PC-9 (cell line): ENCODE results near the gene CENPC. TPM values are rescaled to one million over a fixed set of nuclear protein-coding genes. Genes with fewer than 3 reads are reported as not detected.
"Not testable (repeated sequence)": the region's sequence is repeated elsewhere in the genome, so short reads cannot be mapped to it uniquely, and the experiment has no call there.

ENCODE experiments used
- BruUV-seq: library from RNA; stranded (reverse); fragments of 400-500 nt; replicated peaks from 2 replicates; lab custom pipeline; 2021; lab: Mats Ljungman, UMichigan
- CTCF ChIA-PET: fragments of 300-600 bp; sonication (Branson Sonifier 250); formaldehyde crosslinking; loops from one replicate; lab custom pipeline; 2022; ENCODE audit warnings: antibody characterized with exemption; lab: Charles Lee
- POLR2A ChIA-PET: fragments of 300-600 bp; sonication (Branson Sonifier 250); formaldehyde crosslinking; loops from one replicate; lab custom pipeline; 2022; ENCODE audit warnings: antibody characterized with exemption; ENCODE audit not compliant: unreplicated experiment; lab: Charles Lee
- DNase-seq, 2 experiments: peaks; one replicate each; pipeline versions ENCODE4 v3.0.0 to v3.0.0-alpha.2; 2015 to 2022; ENCODE audit warnings: mixed read lengths in 1 of 2
- H2AFZ ChIP-seq: fragments of 200-600 bp; sonication (generic); 2 replicates; pipeline ENCODE4 v1.8.1; 2017; ENCODE audit warnings: antibody characterized with exemption
- H3F3A ChIP-seq: fragments of 200-600 bp; sonication (generic); 2 replicates; pipeline ENCODE4 v1.8.1; 2017; ENCODE audit warnings: antibody characterized with exemption, mild to moderate bottlenecking, low read depth; ENCODE audit not compliant: insufficient read depth
- H3K27ac ChIP-seq: fragments of 200-600 bp; sonication (generic); 2 replicates; pipeline ENCODE4 v1.6.1; 2016; ENCODE audit warnings: mixed run types
- H3K27me3 ChIP-seq: fragments of 200-600 bp; sonication (generic); 2 replicates; pipeline ENCODE4 v1.6.1; 2016; ENCODE audit warnings: low read depth, mixed run types; ENCODE audit not compliant: insufficient read depth
- H3K36me3 ChIP-seq: fragments of 200-600 bp; sonication (generic); 2 replicates; pipeline ENCODE4 v1.6.1; 2016; ENCODE audit warnings: low read depth, mixed run types
- H3K4me1 ChIP-seq: fragments of 200-600 bp; sonication (generic); replicated peaks from 2 replicates; pipeline ENCODE4 v1.6.1; 2016; ENCODE audit warnings: mixed run types; ENCODE audit not compliant: insufficient read depth
- H3K4me2 ChIP-seq: fragments of 200-600 bp; sonication (generic); 2 replicates; pipeline ENCODE4 v1.6.1; 2017; ENCODE audit warnings: mixed run types
- H3K4me3 ChIP-seq: fragments of 200-600 bp; sonication (generic); 2 replicates; pipeline ENCODE4 v1.6.1; 2016; ENCODE audit warnings: mixed run types
- H3K79me2 ChIP-seq: fragments of 200-600 bp; sonication (generic); 2 replicates; pipeline ENCODE4 v1.6.1; 2017; ENCODE audit warnings: low read depth, mixed run types
- H3K9me2 ChIP-seq: fragments of 200-600 bp; sonication (generic); 2 replicates; pipeline ENCODE4 v1.8.1; 2017; ENCODE audit warnings: mild to moderate bottlenecking; ENCODE audit not compliant: insufficient read depth
- H3K9me3 ChIP-seq: fragments of 200-600 bp; sonication (generic); 2 replicates; pipeline ENCODE4 v1.8.1; 2016; ENCODE audit warnings: low read depth; ENCODE audit not compliant: insufficient read depth
- H4K20me1 ChIP-seq: fragments of 200-600 bp; sonication (generic); 2 replicates; pipeline ENCODE4 v1.8.1; 2017; ENCODE audit not compliant: insufficient read depth
- EZH2 ChIP-seq: fragments of 200-600 bp; sonication (generic); IDR thresholded peaks from 2 replicates; pipeline ENCODE4 v1.8.0; 2017; ENCODE audit warnings: antibody characterized with exemption, low read depth
- intact Hi-C: fragments of 100-400 bp; cut with micrococcal nuclease; formaldehyde crosslinking; loops from one replicate; pipeline ENCODE4 v1.10.0; 2022; ENCODE audit not compliant: unreplicated experiment
- total RNA-seq: library from RNA; stranded (reverse); gene quantifications from 2 replicates; pipeline ENCODE4 v1.2.3, GENCODE V29; 2021
- TF ChIP-seq, protein P1 (sequence below): fragments of 200-600 bp; sonication (generic); conservative IDR thresholded peaks from 2 replicates; pipeline ENCODE4 v1.6.1; 2017; ENCODE audit warnings: mixed run types, antibody characterized with exemption, mild to moderate bottlenecking, moderate library complexity

The CENPC gene
- total RNA-seq, 1 experiment from 2014 or later: 14.2 TPM

DNA sequence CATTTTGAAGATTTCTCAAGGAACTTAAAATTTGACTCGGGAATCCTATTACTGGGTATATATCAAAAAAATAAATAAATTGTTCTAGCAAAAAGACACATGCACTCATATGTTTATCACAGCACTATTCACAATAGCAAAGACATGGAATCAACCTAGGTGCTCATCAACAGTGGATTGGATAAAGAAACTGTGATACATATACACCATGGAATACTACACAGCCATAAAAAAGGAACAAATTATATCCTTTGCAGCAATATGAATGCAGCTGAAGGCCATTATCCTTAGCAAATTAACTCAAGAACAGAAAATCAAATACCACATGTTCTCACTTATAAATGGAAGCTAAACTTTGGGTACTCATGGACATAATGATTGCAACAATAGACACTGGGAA lies 97.4 kb downstream of the CENPC start:
- intact Hi-C loops: no loop called here
- ChIA-PET POLR2A (no interaction called here), CTCF (no interaction called here)
- no peaks in the 10 kb centered on the region for H3K79me2 ChIP-seq
- H3K4me2 ChIP-seq: no peak overlapping the region
- H3K4me3 ChIP-seq: no peak overlapping the region
- no peak overlapping the region for H2AFZ ChIP-seq
- H3F3A ChIP-seq: no peaks in the 10 kb centered on the region
- no peaks in the 10 kb centered on the region for H3K4me1 ChIP-seq
- H3K9me2 ChIP-seq: no peaks in the 10 kb centered on the region
- no peaks in the 10 kb centered on the region for H3K9me3 ChIP-seq
- no peaks in the 10 kb centered on the region for H3K27me3 ChIP-seq
- no peak overlapping the region for H3K27ac ChIP-seq
- BruUV-seq: no TSS peak
- no peaks in the 10 kb centered on the region for H3K36me3 ChIP-seq
- TF ChIP-seq, protein P1, sequence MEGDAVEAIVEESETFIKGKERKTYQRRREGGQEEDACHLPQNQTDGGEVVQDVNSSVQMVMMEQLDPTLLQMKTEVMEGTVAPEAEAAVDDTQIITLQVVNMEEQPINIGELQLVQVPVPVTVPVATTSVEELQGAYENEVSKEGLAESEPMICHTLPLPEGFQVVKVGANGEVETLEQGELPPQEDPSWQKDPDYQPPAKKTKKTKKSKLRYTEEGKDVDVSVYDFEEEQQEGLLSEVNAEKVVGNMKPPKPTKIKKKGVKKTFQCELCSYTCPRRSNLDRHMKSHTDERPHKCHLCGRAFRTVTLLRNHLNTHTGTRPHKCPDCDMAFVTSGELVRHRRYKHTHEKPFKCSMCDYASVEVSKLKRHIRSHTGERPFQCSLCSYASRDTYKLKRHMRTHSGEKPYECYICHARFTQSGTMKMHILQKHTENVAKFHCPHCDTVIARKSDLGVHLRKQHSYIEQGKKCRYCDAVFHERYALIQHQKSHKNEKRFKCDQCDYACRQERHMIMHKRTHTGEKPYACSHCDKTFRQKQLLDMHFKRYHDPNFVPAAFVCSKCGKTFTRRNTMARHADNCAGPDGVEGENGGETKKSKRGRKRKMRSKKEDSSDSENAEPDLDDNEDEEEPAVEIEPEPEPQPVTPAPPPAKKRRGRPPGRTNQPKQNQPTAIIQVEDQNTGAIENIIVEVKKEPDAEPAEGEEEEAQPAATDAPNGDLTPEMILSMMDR: no peak
- no peak for TF ChIP-seq EZH2
- no peak for DNase-seq
- no peaks in the 10 kb centered on the region for H4K20me1 ChIP-seq

DNA sequence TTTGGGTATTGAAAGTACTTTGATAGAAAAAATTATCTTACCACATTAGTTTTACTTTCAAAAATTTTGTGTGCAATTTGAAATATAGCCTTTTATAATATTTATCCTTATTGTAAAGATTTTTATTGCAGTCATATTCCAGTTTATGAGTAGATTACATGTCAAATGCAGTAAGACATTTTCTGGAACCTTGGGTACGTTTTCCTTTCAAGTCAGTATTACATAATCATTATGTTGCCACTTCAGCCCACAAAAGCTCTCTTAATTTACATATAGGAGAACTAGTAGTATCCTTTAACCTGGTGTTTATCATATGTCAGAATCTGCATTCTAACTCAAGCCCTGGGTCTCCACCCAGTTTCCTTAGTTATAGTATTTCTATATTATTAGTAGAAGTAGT lies 98.5 kb downstream of the CENPC start:
- H3K4me3 ChIP-seq: no peak overlapping the region
- H3K27me3 ChIP-seq: no peaks in the 10 kb centered on the region
- TF ChIP-seq EZH2: no peak
- TF ChIP-seq, protein P1: no peak
- no peaks in the 10 kb centered on the region for H3F3A ChIP-seq
- no peak overlapping the region for H2AFZ ChIP-seq
- no TSS peak for BruUV-seq
- H4K20me1 ChIP-seq: no peaks in the 10 kb centered on the region
- H3K4me1 ChIP-seq: no peaks in the 10 kb centered on the region
- H3K9me2 ChIP-seq: no peaks in the 10 kb centered on the region
- intact Hi-C loops: no loop called here
- no peak overlapping the region for H3K4me2 ChIP-seq
- H3K36me3 ChIP-seq: no peaks in the 10 kb centered on the region
- H3K9me3 ChIP-seq: no peaks in the 10 kb centered on the region
- DNase-seq: no peak
- no peak overlapping the region for H3K27ac ChIP-seq
- no peaks in the 10 kb centered on the region for H3K79me2 ChIP-seq
- POLR2A ChIA-PET: no interaction called here
- CTCF ChIA-PET: no interaction called here

DNA sequence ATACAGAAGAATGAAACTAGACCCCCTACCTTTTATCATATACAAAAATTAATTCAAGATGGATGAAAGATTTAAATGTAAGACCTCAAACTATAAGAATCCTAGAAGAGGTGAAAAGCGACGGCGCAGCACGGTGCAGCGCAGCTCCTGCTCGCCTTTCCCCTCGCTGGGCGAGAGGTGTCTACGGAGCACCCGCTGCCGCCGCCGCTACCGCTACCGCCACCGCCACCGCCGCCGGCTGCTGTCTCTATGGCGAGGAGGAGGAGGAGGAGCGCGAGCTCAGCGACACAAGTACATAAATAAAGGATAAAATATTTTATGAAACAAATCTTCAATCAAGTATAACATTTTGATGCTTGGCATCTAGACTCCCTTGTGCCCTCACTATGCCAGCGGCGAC lies 99.4 kb downstream of the CENPC start:
- H3K9me3 ChIP-seq, DNase-seq, H2AFZ ChIP-seq, H4K20me1 ChIP-seq, BruUV-seq, H3K36me3 ChIP-seq, H3K27me3 ChIP-seq, H3K4me2 ChIP-seq, H3K79me2 ChIP-seq, POLR2A ChIA-PET, H3K4me3 ChIP-seq, CTCF ChIA-PET, H3K4me1 ChIP-seq, H3F3A ChIP-seq, H3K27ac ChIP-seq, intact Hi-C loops, H3K9me2 ChIP-seq: not testable (repeated sequence)

DNA sequence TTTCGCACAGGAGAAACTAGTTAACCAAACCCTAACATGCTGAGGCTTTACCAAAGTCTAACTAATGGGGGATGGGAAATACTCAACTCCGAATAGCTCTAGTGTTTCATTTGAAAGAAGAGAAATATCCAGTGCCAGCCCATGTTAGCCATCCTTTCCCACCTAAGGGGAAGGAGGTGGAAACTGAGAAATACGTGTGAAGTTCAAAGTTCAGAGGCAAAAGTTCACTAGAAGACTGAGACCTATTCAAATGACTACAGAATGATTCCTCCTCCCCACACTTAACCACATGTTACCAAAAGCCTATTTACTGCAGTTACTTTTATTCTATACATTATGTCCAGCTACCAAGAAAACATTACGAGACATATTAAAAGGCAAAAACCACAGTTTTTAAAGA lies 106.3 kb downstream of the CENPC start:
- Histone ChIP-seq H3K27me3 (no peaks in the 10 kb centered on the region), H3K27ac (no peak overlapping the region), H3K4me2 (no peak overlapping the region), H2AFZ (no peak overlapping the region), H3K36me3 (no peaks in the 10 kb centered on the region), H3F3A (no peaks in the 10 kb centered on the region), H3K9me2 (no peaks in the 10 kb centered on the region), H4K20me1 (no peaks in the 10 kb centered on the region), H3K79me2 (no peaks in the 10 kb centered on the region), H3K4me1 (no peaks in the 10 kb centered on the region), H3K4me3 (no peak overlapping the region), H3K9me3 (no peaks in the 10 kb centered on the region)
- TF ChIP-seq, protein P1: no peak
- TF ChIP-seq EZH2: no peak
- no TSS peak for BruUV-seq
- ChIA-PET CTCF (no interaction called here), POLR2A (no interaction called here)
- no peak for DNase-seq
- intact Hi-C loops: no loop called here
